WTC11 (cell line): ENCODE results near the gene PFKFB3. TPM values are rescaled to one million over a fixed set of nuclear protein-coding genes. Genes with fewer than 3 reads are reported as not detected.

Experiments used
- ATAC-seq: fragments of 200-7000 bp; cut with Tn5 transposase; 2 replicates; pipeline ENCODE4 v1.10.0; 2021; ENCODE audit warnings: mild to moderate bottlenecking, moderate library complexity
- CTCF ChIA-PET: fragments of 300-600 bp; sonication (Branson Sonifier 250); formaldehyde crosslinking; loops from one replicate; lab custom pipeline; 2021; ENCODE audit warnings: antibody characterized with exemption; lab: Charles Lee
- POLR2A ChIA-PET: fragments of 350-600 bp; sonication (Branson Sonifier 250); formaldehyde crosslinking; loops from one replicate; lab custom pipeline; 2021; ENCODE audit warnings: antibody characterized with exemption; lab: Charles Lee
- DNase-seq: peaks from one replicate; pipeline ENCODE4 v3.0.0; 2021; ENCODE audit warnings: low spot score
- H3K27ac Mint-ChIP-seq: 2 replicates; pipeline ENCODE4 v1.8.0; 2021; ENCODE audit warnings: mixed read lengths
- H3K27me3 Mint-ChIP-seq: 2 replicates; pipeline ENCODE4 v1.8.0; 2021; ENCODE audit warnings: low read depth, mild to moderate bottlenecking, moderate library complexity, mixed read lengths
- H3K36me3 Mint-ChIP-seq: 2 replicates; pipeline ENCODE4 v1.8.0; 2021; ENCODE audit warnings: mixed read lengths
- H3K4me1 Mint-ChIP-seq: 2 replicates; pipeline ENCODE4 v1.8.0; 2022; ENCODE audit warnings: mixed read lengths
- H3K4me3 Mint-ChIP-seq: 2 replicates; pipeline ENCODE4 v1.8.0; 2021; ENCODE audit warnings: mild to moderate bottlenecking, moderate library complexity, mixed read lengths
- H3K9me3 Mint-ChIP-seq: 2 replicates; pipeline ENCODE4 v1.8.0; 2021; ENCODE audit warnings: mixed read lengths
- ELF4 ChIP-seq: sonication (generic); formaldehyde crosslinking; IDR thresholded peaks from 2 replicates; pipeline ENCODE4 v1.8.1; 2022; ENCODE audit warnings: low read depth, mild to moderate bottlenecking, moderate library complexity, missing genetic modification reagents
- FOXJ3 ChIP-seq: sonication (generic); formaldehyde crosslinking; IDR thresholded peaks from 2 replicates; pipeline ENCODE4 v1.9.0; 2021; ENCODE audit warnings: missing genetic modification reagents, mild to moderate bottlenecking, borderline replicate concordance
- KAT7 ChIP-seq: sonication (generic); formaldehyde crosslinking; IDR thresholded peaks from 2 replicates; pipeline ENCODE4 v1.8.1; 2023; ENCODE audit warnings: missing genetic modification reagents, mild to moderate bottlenecking, borderline replicate concordance
- NFATC4 ChIP-seq: fragments of 250-450 bp; sonication (Bioruptor Pico); IDR thresholded peaks from 2 replicates; pipeline ENCODE4 v1.9.0; 2021; ENCODE audit warnings: mild to moderate bottlenecking
- NFE2L1 ChIP-seq: sonication (generic); formaldehyde crosslinking; IDR thresholded peaks from 2 replicates; pipeline ENCODE4 v1.8.1; 2023; ENCODE audit warnings: missing genetic modification reagents
- NR1H2 ChIP-seq: sonication (generic); formaldehyde crosslinking; IDR thresholded peaks from 2 replicates; pipeline ENCODE4 v1.9.0; 2021; ENCODE audit warnings: mild to moderate bottlenecking, moderate library complexity, missing genetic modification reagents
- OVOL2 ChIP-seq: fragments of 250-450 bp; sonication (Bioruptor Pico); IDR thresholded peaks from 2 replicates; pipeline ENCODE4 v1.9.0; 2021; ENCODE audit warnings: mild to moderate bottlenecking, borderline replicate concordance
- RELA ChIP-seq: sonication (generic); formaldehyde crosslinking; IDR thresholded peaks from 2 replicates; pipeline ENCODE4 v1.8.1; 2022; ENCODE audit warnings: missing genetic modification reagents, mild to moderate bottlenecking, borderline replicate concordance
- RORB ChIP-seq: fragments of 250-450 bp; sonication (Bioruptor Pico); IDR thresholded peaks from 2 replicates; pipeline ENCODE4 v1.9.0; 2021; ENCODE audit warnings: mild to moderate bottlenecking
- SMAD4 ChIP-seq: sonication (generic); formaldehyde crosslinking; IDR thresholded peaks from 2 replicates; pipeline ENCODE4 v1.8.0; 2022; ENCODE audit warnings: mild to moderate bottlenecking, missing genetic modification reagents
- SOX15 ChIP-seq: fragments of 250-450 bp; sonication (Bioruptor Pico); IDR thresholded peaks from 2 replicates; pipeline ENCODE4 v1.9.0; 2021; ENCODE audit warnings: mild to moderate bottlenecking
- TEAD1 ChIP-seq: sonication (generic); formaldehyde crosslinking; IDR thresholded peaks from 2 replicates; pipeline ENCODE4 v1.8.0; 2022; ENCODE audit warnings: mild to moderate bottlenecking, missing genetic modification reagents
- TEAD4 ChIP-seq: sonication (generic); formaldehyde crosslinking; IDR thresholded peaks from 2 replicates; pipeline ENCODE4 v1.8.0; 2022; ENCODE audit warnings: mild to moderate bottlenecking, missing genetic modification reagents
- TP53 ChIP-seq: sonication (generic); formaldehyde crosslinking; IDR thresholded peaks from 2 replicates; pipeline ENCODE4 v1.8.1; 2023; ENCODE audit warnings: mild to moderate bottlenecking, missing genetic modification reagents
- ZBTB21 ChIP-seq: sonication (generic); formaldehyde crosslinking; IDR thresholded peaks from 2 replicates; pipeline ENCODE4 v1.8.1; 2023; ENCODE audit warnings: mild to moderate bottlenecking, missing genetic modification reagents, borderline replicate concordance
- ZNF121 ChIP-seq: sonication (generic); formaldehyde crosslinking; IDR thresholded peaks from 2 replicates; pipeline ENCODE4 v1.8.0; 2023; ENCODE audit warnings: missing genetic modification reagents
- ZNF219 ChIP-seq: sonication (generic); formaldehyde crosslinking; IDR thresholded peaks from 2 replicates; pipeline ENCODE4 v1.8.0; 2023; ENCODE audit warnings: missing genetic modification reagents, mild to moderate bottlenecking, borderline replicate concordance
- ZNF416 ChIP-seq: fragments of 250-450 bp; sonication (Bioruptor Pico); IDR thresholded peaks from 2 replicates; pipeline ENCODE4 v1.9.0; 2021; ENCODE audit warnings: mild to moderate bottlenecking, inconsistent platforms
- ZNF671 ChIP-seq: fragments of 250-450 bp; sonication (Bioruptor Pico); IDR thresholded peaks from 2 replicates; pipeline ENCODE4 v1.8.0; 2021; ENCODE audit warnings: mild to moderate bottlenecking
- total RNA-seq: library from RNA; stranded (reverse); gene quantifications from 3 replicates; pipeline ENCODE4 v1.2.3, GENCODE V29; 2021
- TF ChIP-seq, protein P1 (sequence below): sonication (generic); formaldehyde crosslinking; IDR thresholded peaks from 2 replicates; pipeline ENCODE4 v1.8.0; 2022; ENCODE audit warnings: mild to moderate bottlenecking, missing genetic modification reagents
- TF ChIP-seq, protein P2 (sequence below): sonication (generic); formaldehyde crosslinking; IDR thresholded peaks from 2 replicates; pipeline ENCODE4 v1.8.1; 2023; ENCODE audit warnings: mild to moderate bottlenecking, moderate library complexity, missing genetic modification reagents
- TF ChIP-seq, protein P3 (sequence below): sonication (generic); formaldehyde crosslinking; IDR thresholded peaks from 2 replicates; pipeline ENCODE4 v1.8.0; 2022; ENCODE audit warnings: mild to moderate bottlenecking, missing genetic modification reagents
- TF ChIP-seq, protein P4 (sequence below): sonication (generic); formaldehyde crosslinking; conservative IDR thresholded peaks from 2 replicates; pipeline ENCODE4 v1.8.1; 2022; ENCODE audit warnings: mild to moderate bottlenecking, missing genetic modification reagents
- TF ChIP-seq, protein P5 (sequence below): sonication (generic); formaldehyde crosslinking; IDR thresholded peaks from 2 replicates; pipeline ENCODE4 v1.8.1; 2022; ENCODE audit warnings: low read depth, missing genetic modification reagents, borderline replicate concordance
- TF ChIP-seq, protein P6 (sequence below): sonication (generic); formaldehyde crosslinking; IDR thresholded peaks from 2 replicates; pipeline ENCODE4 v1.8.1; 2023; ENCODE audit warnings: mild to moderate bottlenecking, missing genetic modification reagents, moderate library complexity

PFKFB3 gene
- total RNA-seq, 1 experiment from 2014 or later, result 30.6 TPM

DNA sequence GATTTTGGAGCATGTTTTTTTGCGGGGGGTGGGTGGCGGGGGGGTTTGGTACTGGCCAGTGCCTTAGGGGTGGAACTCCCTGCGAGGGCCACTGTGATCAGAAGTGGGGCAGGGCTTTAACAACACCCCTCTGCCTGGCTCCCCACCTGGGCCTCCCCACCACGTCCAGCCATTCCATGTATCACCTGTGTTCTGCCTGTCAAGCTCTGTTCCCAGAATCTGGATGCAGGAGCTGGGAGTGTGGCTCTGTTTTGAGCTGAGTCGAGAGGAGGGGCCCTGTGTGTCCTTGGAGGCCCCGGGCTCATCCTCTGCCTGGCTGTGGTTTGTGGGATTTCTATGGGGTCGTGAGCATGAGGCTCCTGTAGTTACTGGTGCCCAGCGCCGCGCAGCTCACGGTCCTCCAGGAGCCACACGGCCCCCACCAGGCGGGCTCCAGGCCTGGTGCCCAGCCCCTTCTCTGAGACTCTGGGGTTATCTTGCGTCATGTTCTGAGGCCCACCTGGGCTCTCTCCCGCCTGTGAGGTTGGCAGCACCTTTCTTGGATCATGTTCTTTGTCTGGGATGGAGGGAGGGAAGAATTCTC is 29.6 kb downstream of the PFKFB3 start:
- Mint-ChIP-seq H3K27ac (no peak overlapping the region), H3K27me3 (no peaks in the 10 kb centered on the region), H3K9me3 (no peaks in the 10 kb centered on the region), H3K4me1 (no peaks in the 10 kb centered on the region), H3K4me3 (no peak overlapping the region), H3K36me3 (peaks cover 51% of the 10 kb centered on the region)
- DNase-seq (no peak), ATAC-seq (no peak)
- no peak for TF ChIP-seq RELA (CRISPR knock-in tag)
- TF ChIP-seq, protein P1, sequence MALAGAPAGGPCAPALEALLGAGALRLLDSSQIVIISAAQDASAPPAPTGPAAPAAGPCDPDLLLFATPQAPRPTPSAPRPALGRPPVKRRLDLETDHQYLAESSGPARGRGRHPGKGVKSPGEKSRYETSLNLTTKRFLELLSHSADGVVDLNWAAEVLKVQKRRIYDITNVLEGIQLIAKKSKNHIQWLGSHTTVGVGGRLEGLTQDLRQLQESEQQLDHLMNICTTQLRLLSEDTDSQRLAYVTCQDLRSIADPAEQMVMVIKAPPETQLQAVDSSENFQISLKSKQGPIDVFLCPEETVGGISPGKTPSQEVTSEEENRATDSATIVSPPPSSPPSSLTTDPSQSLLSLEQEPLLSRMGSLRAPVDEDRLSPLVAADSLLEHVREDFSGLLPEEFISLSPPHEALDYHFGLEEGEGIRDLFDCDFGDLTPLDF, result no peak
- no peak for TF ChIP-seq ELF4 (CRISPR knock-in tag)
- no peak for TF ChIP-seq NFATC4 (CRISPR knock-in tag)
- TF ChIP-seq, protein P2, sequence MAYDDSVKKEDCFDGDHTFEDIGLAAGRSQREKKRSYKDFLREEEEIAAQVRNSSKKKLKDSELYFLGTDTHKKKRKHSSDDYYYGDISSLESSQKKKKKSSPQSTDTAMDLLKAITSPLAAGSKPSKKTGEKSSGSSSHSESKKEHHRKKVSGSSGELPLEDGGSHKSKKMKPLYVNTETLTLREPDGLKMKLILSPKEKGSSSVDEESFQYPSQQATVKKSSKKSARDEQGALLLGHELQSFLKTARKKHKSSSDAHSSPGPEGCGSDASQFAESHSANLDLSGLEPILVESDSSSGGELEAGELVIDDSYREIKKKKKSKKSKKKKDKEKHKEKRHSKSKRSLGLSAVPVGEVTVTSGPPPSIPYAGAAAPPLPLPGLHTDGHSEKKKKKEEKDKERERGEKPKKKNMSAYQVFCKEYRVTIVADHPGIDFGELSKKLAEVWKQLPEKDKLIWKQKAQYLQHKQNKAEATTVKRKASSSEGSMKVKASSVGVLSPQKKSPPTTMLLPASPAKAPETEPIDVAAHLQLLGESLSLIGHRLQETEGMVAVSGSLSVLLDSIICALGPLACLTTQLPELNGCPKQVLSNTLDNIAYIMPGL (CRISPR knock-in tag), result no peak
- TF ChIP-seq KAT7, result no peak
- no peak for TF ChIP-seq RORB (CRISPR knock-in tag)
- TF ChIP-seq TEAD1 (CRISPR knock-in tag), result no peak
- TF ChIP-seq OVOL2 (CRISPR knock-in tag), result no peak
- TF ChIP-seq ZBTB21, result no peak
- ChIA-PET POLR2A (no interaction called here), CTCF (interaction anchor here (1.2 kb wide), 1 partner anchor 169 kb away, joined by 3 read pairs; no protein-coding TSS in a partner anchor)

DNA sequence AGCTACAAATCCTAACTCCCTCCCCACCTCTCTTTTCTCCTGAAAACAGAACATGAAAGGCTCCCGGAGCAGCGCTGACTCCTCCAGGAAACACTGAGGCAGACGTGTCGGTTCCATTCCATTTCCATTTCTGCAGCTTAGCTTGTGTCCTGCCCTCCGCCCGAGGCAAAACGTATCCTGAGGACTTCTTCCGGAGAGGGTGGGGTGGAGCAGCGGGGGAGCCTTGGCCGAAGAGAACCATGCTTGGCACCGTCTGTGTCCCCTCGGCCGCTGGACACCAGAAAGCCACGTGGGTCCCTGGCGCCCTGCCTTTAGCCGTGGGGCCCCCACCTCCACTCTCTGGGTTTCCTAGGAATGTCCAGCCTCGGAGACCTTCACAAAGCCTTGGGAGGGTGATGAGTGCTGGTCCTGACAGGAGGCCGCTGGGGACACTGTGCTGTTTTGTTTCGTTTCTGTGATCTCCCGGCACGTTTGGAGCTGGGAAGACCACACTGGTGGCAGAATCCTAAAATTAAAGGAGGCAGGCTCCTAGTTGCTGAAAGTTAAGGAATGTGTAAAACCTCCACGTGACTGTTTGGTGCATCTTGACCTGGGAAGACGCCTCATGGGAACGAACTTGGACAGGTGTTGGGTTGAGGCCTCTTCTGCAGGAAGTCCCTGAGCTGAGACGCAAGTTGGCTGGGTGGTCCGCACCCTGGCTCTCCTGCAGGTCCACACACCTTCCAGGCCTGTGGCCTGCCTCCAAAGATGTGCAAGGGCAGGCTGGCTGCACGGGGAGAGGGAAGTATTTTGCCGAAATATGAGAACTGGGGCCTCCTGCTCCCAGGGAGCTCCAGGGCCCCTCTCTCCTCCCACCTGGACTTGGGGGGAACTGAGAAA is 30.4 kb downstream of the PFKFB3 start:
- DNase-seq (no peak), ATAC-seq (no peak)
- no peaks in the 10 kb centered on the region for H3K27me3 Mint-ChIP-seq
- H3K4me3 Mint-ChIP-seq, result no peak overlapping the region
- H3K27ac Mint-ChIP-seq, result no peak overlapping the region
- no peaks in the 10 kb centered on the region for H3K9me3 Mint-ChIP-seq
- ChIA-PET POLR2A (no interaction called here), CTCF (interaction anchor here (1.2 kb wide), 1 partner anchor 168 kb away, joined by 4 read pairs; no protein-coding TSS in a partner anchor)
- no peaks in the 10 kb centered on the region for H3K4me1 Mint-ChIP-seq
- H3K36me3 Mint-ChIP-seq, result peaks cover 46% of the 10 kb centered on the region
- no peak for TF ChIP-seq SOX15 (CRISPR knock-in tag)
- TF ChIP-seq, protein P3, sequence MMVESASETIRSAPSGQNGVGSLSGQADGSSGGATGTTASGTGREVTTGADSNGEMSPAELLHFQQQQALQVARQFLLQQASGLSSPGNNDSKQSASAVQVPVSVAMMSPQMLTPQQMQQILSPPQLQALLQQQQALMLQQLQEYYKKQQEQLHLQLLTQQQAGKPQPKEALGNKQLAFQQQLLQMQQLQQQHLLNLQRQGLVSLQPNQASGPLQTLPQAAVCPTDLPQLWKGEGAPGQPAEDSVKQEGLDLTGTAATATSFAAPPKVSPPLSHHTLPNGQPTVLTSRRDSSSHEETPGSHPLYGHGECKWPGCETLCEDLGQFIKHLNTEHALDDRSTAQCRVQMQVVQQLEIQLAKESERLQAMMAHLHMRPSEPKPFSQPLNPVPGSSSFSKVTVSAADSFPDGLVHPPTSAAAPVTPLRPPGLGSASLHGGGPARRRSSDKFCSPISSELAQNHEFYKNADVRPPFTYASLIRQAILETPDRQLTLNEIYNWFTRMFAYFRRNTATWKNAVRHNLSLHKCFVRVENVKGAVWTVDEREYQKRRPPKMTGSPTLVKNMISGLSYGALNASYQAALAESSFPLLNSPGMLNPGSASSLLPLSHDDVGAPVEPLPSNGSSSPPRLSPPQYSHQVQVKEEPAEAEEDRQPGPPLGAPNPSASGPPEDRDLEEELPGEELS (CRISPR knock-in tag), result no peak
- TF ChIP-seq ZNF416 (CRISPR knock-in tag), result no peak
- TF ChIP-seq TEAD4, result no peak
- TF ChIP-seq, protein P4, sequence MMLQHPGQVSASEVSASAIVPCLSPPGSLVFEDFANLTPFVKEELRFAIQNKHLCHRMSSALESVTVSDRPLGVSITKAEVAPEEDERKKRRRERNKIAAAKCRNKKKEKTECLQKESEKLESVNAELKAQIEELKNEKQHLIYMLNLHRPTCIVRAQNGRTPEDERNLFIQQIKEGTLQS (CRISPR knock-in tag), result no peak
- TF ChIP-seq NR1H2 (CRISPR knock-in tag), result no peak
- no peak for TF ChIP-seq NFATC4 (CRISPR knock-in tag)
- TF ChIP-seq, protein P5, sequence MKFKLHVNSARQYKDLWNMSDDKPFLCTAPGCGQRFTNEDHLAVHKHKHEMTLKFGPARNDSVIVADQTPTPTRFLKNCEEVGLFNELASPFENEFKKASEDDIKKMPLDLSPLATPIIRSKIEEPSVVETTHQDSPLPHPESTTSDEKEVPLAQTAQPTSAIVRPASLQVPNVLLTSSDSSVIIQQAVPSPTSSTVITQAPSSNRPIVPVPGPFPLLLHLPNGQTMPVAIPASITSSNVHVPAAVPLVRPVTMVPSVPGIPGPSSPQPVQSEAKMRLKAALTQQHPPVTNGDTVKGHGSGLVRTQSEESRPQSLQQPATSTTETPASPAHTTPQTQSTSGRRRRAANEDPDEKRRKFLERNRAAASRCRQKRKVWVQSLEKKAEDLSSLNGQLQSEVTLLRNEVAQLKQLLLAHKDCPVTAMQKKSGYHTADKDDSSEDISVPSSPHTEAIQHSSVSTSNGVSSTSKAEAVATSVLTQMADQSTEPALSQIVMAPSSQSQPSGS, result no peak
- no peak for TF ChIP-seq ZNF219
- no peak for TF ChIP-seq ZNF671 (CRISPR knock-in tag)
- TF ChIP-seq, protein P6, sequence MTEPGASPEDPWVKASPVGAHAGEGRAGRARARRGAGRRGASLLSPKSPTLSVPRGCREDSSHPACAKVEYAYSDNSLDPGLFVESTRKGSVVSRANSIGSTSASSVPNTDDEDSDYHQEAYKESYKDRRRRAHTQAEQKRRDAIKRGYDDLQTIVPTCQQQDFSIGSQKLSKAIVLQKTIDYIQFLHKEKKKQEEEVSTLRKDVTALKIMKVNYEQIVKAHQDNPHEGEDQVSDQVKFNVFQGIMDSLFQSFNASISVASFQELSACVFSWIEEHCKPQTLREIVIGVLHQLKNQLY, result no peak
- TF ChIP-seq TEAD1 (CRISPR knock-in tag), result no peak
- no peak for TF ChIP-seq TP53 (CRISPR knock-in tag)
- TF ChIP-seq SMAD4 (CRISPR knock-in tag), result no peak
- no peak for TF ChIP-seq FOXJ3 (CRISPR knock-in tag)
- no peak for TF ChIP-seq NFE2L1 (CRISPR knock-in tag)
- TF ChIP-seq ZNF121 (CRISPR knock-in tag), result no peak
- TF ChIP-seq OVOL2 (CRISPR knock-in tag), result no peak
